Thyroid gland (tissue), 4 donors: ENCODE results near the gene FRMD4A.

Experiments used
- CTCF ChIP-seq, 6 experiments: fragments of 200-600 bp in 3 of 6; fragments of 450-650 bp in 3 of 6; sonication (generic) in 3 of 6; IDR thresholded peaks; one replicate each; pipeline ENCODE4 v1.5.1; 2016 to 2019; ENCODE audit warnings: antibody characterized with exemption in 6 of 6, mild to moderate bottlenecking in 2 of 6, inconsistent platforms in 1 of 6, moderate library complexity in 1 of 6
- POLR2A ChIP-seq, 2 donors: fragments of 450-650 bp; IDR thresholded peaks; one replicate each; pipeline ENCODE4 v1.6.1; 2017; ENCODE audit warnings: antibody characterized with exemption in 2 of 2, mild to moderate bottlenecking in 2 of 2, moderate library complexity in 1 of 2

DNA sequence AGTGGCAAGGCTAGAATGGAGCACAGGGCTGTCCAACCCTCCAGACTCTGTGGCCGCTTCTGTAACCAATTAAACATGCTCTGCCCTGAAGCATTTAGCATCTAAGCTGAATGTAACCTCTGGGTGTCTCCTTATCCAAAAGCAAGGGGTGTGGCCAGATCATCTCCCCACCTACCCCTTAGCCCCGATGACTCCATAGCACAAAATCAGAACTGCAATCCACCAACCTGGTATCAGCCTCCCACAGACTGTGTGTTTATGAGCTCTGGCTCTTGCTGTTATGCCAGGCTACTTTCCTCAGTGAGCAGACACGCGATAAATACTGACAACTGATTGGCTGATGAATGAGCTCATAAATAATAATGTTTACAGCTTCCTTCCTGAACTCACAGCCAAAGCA, 3.2 kb downstream of the FRMD4A start:
- TF ChIP-seq CTCF (IDR thresholded peaks at IDR 0.05) (no peak), POLR2A (IDR thresholded peaks at IDR 0.05) (no peak)
